ENCODE measurements around the gene ZNF722.

Gene ZNF722

DNA sequence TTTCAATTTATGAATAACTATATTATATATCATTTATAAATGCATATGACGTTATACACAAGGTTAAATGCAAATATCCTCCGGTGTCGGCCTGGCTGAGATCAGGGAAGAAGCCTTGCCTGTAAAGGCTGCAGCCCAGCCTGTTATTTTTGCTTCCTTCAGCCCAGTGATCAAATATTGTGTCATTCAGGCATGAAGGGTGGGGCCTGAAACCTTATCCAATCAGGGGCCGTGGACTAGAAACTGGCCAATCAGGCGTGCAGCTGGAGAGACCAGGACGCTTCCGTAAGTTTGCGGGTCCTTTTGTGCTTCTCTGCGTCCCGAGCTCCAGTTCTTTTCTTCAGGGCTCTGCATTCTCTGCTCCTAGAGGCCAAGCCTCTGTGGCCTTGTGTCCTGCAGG is at the start of gene ZNF722:
ZNF722 (plus strand) TSS at position 301 of the 400 bp plus-strand sequence. CDS start 113 bp downstream, outside the sequence.
- TF ChIP-seq TEAD4 (IDR thresholded peaks at IDR 0.05) (no peak), RAD21 (IDR thresholded peaks at IDR 0.05; ENCODE audit: low read depth) (no peak), TCF12 (IDR thresholded peaks at IDR 0.05; ENCODE audit: low read depth) (no peak), CREB1 (IDR thresholded peaks at IDR 0.05; ENCODE audit: low read depth) (no peak), CEBPB (IDR thresholded peaks at IDR 0.05) (no peak), EGR1 (IDR thresholded peaks at IDR 0.05) (no peak), MAX (IDR thresholded peaks at IDR 0.05) (no peak), FOXM1 (IDR thresholded peaks at IDR 0.05; ENCODE audit: borderline replicate concordance, low read depth) (no peak), YY1 (IDR thresholded peaks at IDR 0.05; ENCODE audit: low read depth) (no peak), NFIC (IDR thresholded peaks at IDR 0.05) (no peak), EP300 (IDR thresholded peaks at IDR 0.05; ENCODE audit: borderline replicate concordance) (no peak), ZBTB7A (IDR thresholded peaks at IDR 0.05; ENCODE audit: low read depth) (no peak), TAF1 (IDR thresholded peaks at IDR 0.05; ENCODE audit: low read depth) (no peak)
- TF ChIP-seq, protein P1, sequence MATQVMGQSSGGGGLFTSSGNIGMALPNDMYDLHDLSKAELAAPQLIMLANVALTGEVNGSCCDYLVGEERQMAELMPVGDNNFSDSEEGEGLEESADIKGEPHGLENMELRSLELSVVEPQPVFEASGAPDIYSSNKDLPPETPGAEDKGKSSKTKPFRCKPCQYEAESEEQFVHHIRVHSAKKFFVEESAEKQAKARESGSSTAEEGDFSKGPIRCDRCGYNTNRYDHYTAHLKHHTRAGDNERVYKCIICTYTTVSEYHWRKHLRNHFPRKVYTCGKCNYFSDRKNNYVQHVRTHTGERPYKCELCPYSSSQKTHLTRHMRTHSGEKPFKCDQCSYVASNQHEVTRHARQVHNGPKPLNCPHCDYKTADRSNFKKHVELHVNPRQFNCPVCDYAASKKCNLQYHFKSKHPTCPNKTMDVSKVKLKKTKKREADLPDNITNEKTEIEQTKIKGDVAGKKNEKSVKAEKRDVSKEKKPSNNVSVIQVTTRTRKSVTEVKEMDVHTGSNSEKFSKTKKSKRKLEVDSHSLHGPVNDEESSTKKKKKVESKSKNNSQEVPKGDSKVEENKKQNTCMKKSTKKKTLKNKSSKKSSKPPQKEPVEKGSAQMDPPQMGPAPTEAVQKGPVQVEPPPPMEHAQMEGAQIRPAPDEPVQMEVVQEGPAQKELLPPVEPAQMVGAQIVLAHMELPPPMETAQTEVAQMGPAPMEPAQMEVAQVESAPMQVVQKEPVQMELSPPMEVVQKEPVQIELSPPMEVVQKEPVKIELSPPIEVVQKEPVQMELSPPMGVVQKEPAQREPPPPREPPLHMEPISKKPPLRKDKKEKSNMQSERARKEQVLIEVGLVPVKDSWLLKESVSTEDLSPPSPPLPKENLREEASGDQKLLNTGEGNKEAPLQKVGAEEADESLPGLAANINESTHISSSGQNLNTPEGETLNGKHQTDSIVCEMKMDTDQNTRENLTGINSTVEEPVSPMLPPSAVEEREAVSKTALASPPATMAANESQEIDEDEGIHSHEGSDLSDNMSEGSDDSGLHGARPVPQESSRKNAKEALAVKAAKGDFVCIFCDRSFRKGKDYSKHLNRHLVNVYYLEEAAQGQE (IDR thresholded peaks at IDR 0.05; ENCODE audit: low read depth): no peak
- TF ChIP-seq, protein P2, sequence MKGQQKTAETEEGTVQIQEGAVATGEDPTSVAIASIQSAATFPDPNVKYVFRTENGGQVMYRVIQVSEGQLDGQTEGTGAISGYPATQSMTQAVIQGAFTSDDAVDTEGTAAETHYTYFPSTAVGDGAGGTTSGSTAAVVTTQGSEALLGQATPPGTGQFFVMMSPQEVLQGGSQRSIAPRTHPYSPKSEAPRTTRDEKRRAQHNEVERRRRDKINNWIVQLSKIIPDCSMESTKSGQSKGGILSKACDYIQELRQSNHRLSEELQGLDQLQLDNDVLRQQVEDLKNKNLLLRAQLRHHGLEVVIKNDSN (IDR thresholded peaks at IDR 0.05): no peak

DNA sequence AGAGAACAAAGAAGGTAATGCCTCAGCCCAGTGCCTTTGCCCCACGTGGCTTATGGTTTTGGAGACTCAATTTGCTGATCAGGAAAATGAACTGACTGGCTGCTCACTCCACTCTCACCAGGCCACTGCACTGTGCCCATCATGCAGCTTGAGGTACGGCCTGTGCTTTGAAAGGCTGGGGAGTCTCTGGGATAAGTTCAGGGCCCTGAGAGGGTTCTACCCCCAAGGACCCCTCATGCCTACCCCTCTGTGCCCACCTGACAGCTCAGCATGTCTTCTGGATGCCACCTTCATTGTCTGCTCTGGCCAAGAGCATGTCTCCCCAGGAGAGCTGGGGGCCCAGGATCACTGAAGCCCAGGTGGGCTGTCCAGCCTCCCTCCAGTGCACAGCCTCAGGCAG is 45.5 kb upstream of the ZNF722 start:
- TF ChIP-seq EP300 (IDR thresholded peaks at IDR 0.05; ENCODE audit: borderline replicate concordance) (no peak), FOXM1 (IDR thresholded peaks at IDR 0.05; ENCODE audit: borderline replicate concordance, low read depth) (no peak), TCF12 (IDR thresholded peaks at IDR 0.05; ENCODE audit: low read depth) (no peak), CREB1 (IDR thresholded peaks at IDR 0.05; ENCODE audit: low read depth) (no peak), CEBPB (IDR thresholded peaks at IDR 0.05) (no peak), EGR1 (IDR thresholded peaks at IDR 0.05) (no peak), TEAD4 (IDR thresholded peaks at IDR 0.05) (no peak), YY1 (IDR thresholded peaks at IDR 0.05; ENCODE audit: low read depth) (no peak), MAX (IDR thresholded peaks at IDR 0.05) (no peak), TAF1 (IDR thresholded peaks at IDR 0.05; ENCODE audit: low read depth) (no peak), RAD21 (IDR thresholded peaks at IDR 0.05; ENCODE audit: low read depth) (no peak), ZBTB7A (IDR thresholded peaks at IDR 0.05; ENCODE audit: low read depth) (no peak), NFIC (IDR thresholded peaks at IDR 0.05) (no peak)
- TF ChIP-seq, protein P2 (IDR thresholded peaks at IDR 0.05): no peak
- TF ChIP-seq, protein P1 (IDR thresholded peaks at IDR 0.05; ENCODE audit: low read depth): no peak

- no peak for TF ChIP-seq EGR1 (IDR thresholded peaks at IDR 0.05)
- no peak for TF ChIP-seq CEBPB (IDR thresholded peaks at IDR 0.05)
- TF ChIP-seq, protein P2 (IDR thresholded peaks at IDR 0.05): no peak
- no peak for TF ChIP-seq MAX (IDR thresholded peaks at IDR 0.05)
- TF ChIP-seq TEAD4 (IDR thresholded peaks at IDR 0.05): no peak
- no peak for TF ChIP-seq NFIC (IDR thresholded peaks at IDR 0.05)
- TF ChIP-seq RAD21 (IDR thresholded peaks at IDR 0.05; ENCODE audit: low read depth): no peak
- TF ChIP-seq, protein P1 (IDR thresholded peaks at IDR 0.05; ENCODE audit: low read depth): no peak
- TF ChIP-seq TCF12 (IDR thresholded peaks at IDR 0.05; ENCODE audit: low read depth): no peak
- TF ChIP-seq EP300 (IDR thresholded peaks at IDR 0.05; ENCODE audit: borderline replicate concordance): no peak
- no peak for TF ChIP-seq FOXM1 (IDR thresholded peaks at IDR 0.05; ENCODE audit: borderline replicate concordance, low read depth)
- TF ChIP-seq TAF1 (IDR thresholded peaks at IDR 0.05; ENCODE audit: low read depth): no peak
- no peak for TF ChIP-seq CREB1 (IDR thresholded peaks at IDR 0.05; ENCODE audit: low read depth)
- no peak for TF ChIP-seq YY1 (IDR thresholded peaks at IDR 0.05; ENCODE audit: low read depth)
- no peak for TF ChIP-seq ZBTB7A (IDR thresholded peaks at IDR 0.05; ENCODE audit: low read depth)
These were observed 30.0 kb upstream of the ZNF722 start for GRCh38 chr7:63968629-63969028.
